NCI-H510A (cell line): Measurements from ENCODE around the gene HIGD1A.

Source experiments
- DNase-seq: peaks from one replicate; lab custom pipeline; 2025; lab: John Stamatoyannopoulos, UW

Gene HIGD1A

GRCh38 chr3:42735019-42735418 lies 69.3 kb downstream of the HIGD1A start:
- peak; percentile 61 for DNase-seq

DNA sequence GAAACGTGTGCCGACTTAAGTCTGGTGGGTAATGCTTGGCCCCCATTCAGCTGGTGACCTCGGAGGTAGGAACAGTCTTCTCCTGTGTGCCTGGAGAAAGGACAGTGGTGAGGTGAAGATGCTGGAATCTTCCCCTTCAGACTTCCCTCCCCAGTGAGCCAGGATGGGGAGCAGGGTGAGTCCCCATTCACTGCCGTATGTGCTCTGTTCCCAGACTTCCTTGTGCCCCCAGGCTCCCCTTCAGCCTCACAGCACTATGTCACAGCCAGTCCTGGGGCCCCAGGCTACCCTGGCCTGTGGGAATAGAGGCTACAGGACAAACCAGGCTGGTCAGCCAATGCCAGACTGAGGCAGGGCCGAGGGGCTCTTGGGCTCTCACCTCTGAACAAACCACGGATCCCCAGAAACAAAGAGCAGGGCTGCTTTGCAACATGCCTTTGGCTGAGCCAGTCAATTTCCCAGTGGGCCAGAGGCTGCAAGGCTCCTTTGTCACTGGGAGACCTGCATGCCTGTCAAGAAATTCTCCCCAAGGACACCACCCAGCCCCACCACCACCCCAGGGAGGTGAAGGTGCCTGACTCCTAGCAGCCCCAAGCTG lies 69.9 kb downstream of the HIGD1A start:
- DNase-seq: no peak

- peak; percentile 94 for DNase-seq
Observed at GRCh38 chr3:42733501-42734262, 70.6 kb downstream of the HIGD1A start.
